Body of pancreas (tissue), 4 donors: ENCODE measurements around the gene PACRG. TPM values are rescaled to one million over a fixed set of nuclear protein-coding genes. Genes with fewer than 3 reads are reported as not detected.

Source experiments
- ATAC-seq: fragments of 150-250 bp; one replicate; pipeline ENCODE4 v1.9.1; 2016
- DNase-seq, 4 donors: peaks; one replicate each; pipeline ENCODE4 v3.0.0-alpha.2; 2019
- H3K27ac ChIP-seq, 4 donors: fragments of 200-600 bp; sonication (generic); 1 replicate in 3 of 4; 2 replicates in 1 of 4; pipeline versions ENCODE4 v1.5.1 to v1.6.1; 2016 to 2019; ENCODE audit warnings: mild to moderate bottlenecking in 1 of 4, mixed read lengths in 1 of 4, moderate library complexity in 1 of 4
- H3K27me3 ChIP-seq, 2 donors: fragments of 200-600 bp; sonication (generic); one replicate each; pipeline ENCODE4 v1.6.0; 2016; ENCODE audit warnings: mild to moderate bottlenecking in 1 of 2
- H3K36me3 ChIP-seq, 2 donors: fragments of 200-600 bp; sonication (generic); replicated peaks in 1 of 2; 2 replicates each; pipeline ENCODE4 v1.5.1; 2016; ENCODE audit warnings: low read depth in 2 of 2; ENCODE audit not compliant: insufficient read depth in 1 of 2
- H3K4me1 ChIP-seq: fragments of 200-600 bp; sonication (generic); one replicate; pipeline ENCODE4 v1.6.0; 2016
- H3K4me3 ChIP-seq, 2 donors: fragments of 200-600 bp; sonication (generic); 1 replicate in 1 of 2; 2 replicates in 1 of 2; pipeline ENCODE4 v1.5.1; 2016 to 2019
- H3K9me3 ChIP-seq, 3 donors: fragments of 200-600 bp; sonication (generic); 1 replicate in 2 of 3; 2 replicates in 1 of 3; pipeline ENCODE4 v1.5.1; 2016
- CTCF ChIP-seq, 7 experiments: fragments of 450-650 bp in 4 of 7; fragments of 200-600 bp in 3 of 7; sonication (generic) in 3 of 7; IDR thresholded peaks; one replicate each; pipeline ENCODE4 v1.5.1; 2016 to 2019; ENCODE audit warnings: antibody characterized with exemption in 7 of 7
- POLR2A ChIP-seq, 3 donors: fragments of 450-650 bp; IDR thresholded peaks; one replicate each; pipeline ENCODE4 v1.6.1; 2016; ENCODE audit warnings: antibody characterized with exemption in 3 of 3, mild to moderate bottlenecking in 2 of 3
- WGBS, 2 donors: methylation state at CpG; one replicate each; pipeline ENCODE4 v1.1.5; 2017; 5-methylcytosine and 5-hydroxymethylcytosine counted together
- intact Hi-C: fragments of 100-400 bp; cut with DNase I; formaldehyde crosslinking; loops from one replicate; pipeline ENCODE4 v1.15.1; 2023
- total RNA-seq, 2 donors: library from RNA; depleted of rRNA; stranded (reverse); fragments of >200 nt; gene quantifications; one replicate each; pipeline ENCODE4 v1.1.0, GENCODE V29; 2016

Gene PACRG
- total RNA-seq, 2 donors from 2014 or later, result 7.8 to 10.9 TPM

GRCh38 chr6:163290545-163291274 is 562.9 kb downstream of the PACRG start:
- WGBS, 2 donors, result 88 to 94% methylated on average over 10 to 20 of the region's 22 CpGs
- TF ChIP-seq POLR2A (IDR thresholded peaks at IDR 0.05), result no peak
- TF ChIP-seq CTCF (IDR thresholded peaks at IDR 0.05), result no peak
- no peaks in the 10 kb centered on the region for H3K36me3 ChIP-seq
- H3K9me3 ChIP-seq, result no peaks in the 10 kb centered on the region
- no peaks in the 10 kb centered on the region for H3K27me3 ChIP-seq
- ATAC-seq, result no peak
- no peaks in the 10 kb centered on the region for H3K4me1 ChIP-seq
- intact Hi-C loops, result no loop called here
- DNase-seq, result no peak
- H3K4me3 ChIP-seq, result no peak overlapping the region
- H3K27ac ChIP-seq, result no peak overlapping the region

- intact Hi-C loops, result no loop called here
- no peaks in the 10 kb centered on the region for H3K9me3 ChIP-seq
- no peak overlapping the region for H3K4me3 ChIP-seq
- no peak for TF ChIP-seq POLR2A (IDR thresholded peaks at IDR 0.05)
- TF ChIP-seq CTCF (IDR thresholded peaks at IDR 0.05), result no peak
- H3K27ac ChIP-seq, result no peak overlapping the region
- no peaks in the 10 kb centered on the region for H3K4me1 ChIP-seq
- WGBS, 2 donors, result 65 to 66% methylated on average over 5 of the region's 5 CpGs
- no peaks in the 10 kb centered on the region for H3K36me3 ChIP-seq
- H3K27me3 ChIP-seq, result no peaks in the 10 kb centered on the region
- ATAC-seq (no peak), DNase-seq (no peak)
Measured at GRCh38 chr6:163291622-163292021, 563.8 kb downstream of the PACRG start.

- no peak for ATAC-seq
- intact Hi-C loops, result no loop called here
- Histone ChIP-seq H3K4me1 (no peaks in the 10 kb centered on the region), H3K27ac (no peak overlapping the region), H3K4me3 (no peak overlapping the region), H3K36me3 (no peaks in the 10 kb centered on the region), H3K9me3 (no peaks in the 10 kb centered on the region), H3K27me3 (no peaks in the 10 kb centered on the region)
- TF ChIP-seq POLR2A (IDR thresholded peaks at IDR 0.05) (no peak), CTCF (IDR thresholded peaks at IDR 0.05) (no peak)
- DNase-seq, result no peak
- 78 to 80% methylated on average over 6 of the region's 6 CpGs for WGBS, 2 donors
Measured at GRCh38 chr6:163293286-163293685, 565.5 kb downstream of the PACRG start.

- ATAC-seq (no peak), DNase-seq (no peak)
- intact Hi-C loops, result no loop called here
- H3K27me3 ChIP-seq, result no peaks in the 10 kb centered on the region
- H3K4me3 ChIP-seq, result no peak overlapping the region
- no peaks in the 10 kb centered on the region for H3K9me3 ChIP-seq
- H3K36me3 ChIP-seq, result no peaks in the 10 kb centered on the region
- no peaks in the 10 kb centered on the region for H3K4me1 ChIP-seq
- no peak overlapping the region for H3K27ac ChIP-seq
- no peak for TF ChIP-seq POLR2A (IDR thresholded peaks at IDR 0.05)
- no peak for TF ChIP-seq CTCF (IDR thresholded peaks at IDR 0.05)
Measured at GRCh38 chr6:163294734-163295133, 567.0 kb downstream of the PACRG start.
